ENCODE results near the gene ENTHD1. TPM values are rescaled to one million over a fixed set of nuclear protein-coding genes. Genes with fewer than 3 reads are reported as not detected.

The ENTHD1 gene
- total RNA-seq, 4 donors from 2014 or later = not detected

- no peak for TF ChIP-seq CTCF (IDR thresholded peaks at IDR 0.05)
- TF ChIP-seq POLR2A (IDR thresholded peaks at IDR 0.05) = no peak
- Histone ChIP-seq H3K27ac (no peak overlapping the region), H3K4me1 (no peaks in the 10 kb centered on the region), H3K4me3 (no peak overlapping the region), H3K9me3 (no peaks in the 10 kb centered on the region), H3K36me3 (no peaks in the 10 kb centered on the region), H3K27me3 (peaks cover 0 to 33% (median 0%) of the 10 kb centered on the region in 4 donors)
- DNase-seq = no peak
- intact Hi-C loops (cut with DNase I) = no loop called here
Measured at GRCh38 chr22:39773503-39773902, 120.1 kb downstream of the ENTHD1 start.

- no peaks in the 10 kb centered on the region for H3K36me3 ChIP-seq
- 88% methylated on average over 2 of the region's 2 CpGs for WGBS, 2 donors
- intact Hi-C loops (cut with DNase I) = no loop called here
Measured at GRCh38 chr22:39771486-39771885, 122.1 kb downstream of the ENTHD1 start.

DNA sequence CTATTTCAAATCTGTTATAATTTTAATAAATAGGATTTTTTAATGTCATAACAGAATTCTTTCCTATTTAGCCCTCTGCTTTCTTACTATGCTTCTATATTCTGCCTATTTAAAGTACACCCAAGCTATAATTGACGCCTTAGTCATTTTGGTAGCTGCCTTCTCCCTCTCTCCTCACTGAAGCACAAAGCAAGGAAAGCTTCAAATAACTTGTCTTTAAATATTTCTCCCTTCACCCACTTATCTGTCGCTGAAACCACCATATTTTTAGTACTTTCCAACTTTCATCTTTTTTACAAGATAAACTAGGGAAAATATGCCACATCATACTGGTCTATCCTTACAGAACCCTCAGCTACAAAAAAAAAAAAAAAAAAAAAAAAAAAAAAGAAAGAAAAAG, 127.9 kb downstream of the ENTHD1 start:
- DNase-seq = no peak
- Histone ChIP-seq H3K4me3 (no peak overlapping the region), H3K36me3 (no peaks in the 10 kb centered on the region), H3K27me3 (peaks cover 0 to 26% (median 0%) of the 10 kb centered on the region in 4 donors), H3K4me1 (no peaks in the 10 kb centered on the region), H3K9me3 (no peaks in the 10 kb centered on the region), H3K27ac (no peak overlapping the region)
- intact Hi-C loops (cut with DNase I) = no loop called here
- no peak for TF ChIP-seq CTCF (IDR thresholded peaks at IDR 0.05)
- TF ChIP-seq POLR2A (IDR thresholded peaks at IDR 0.05) = no peak
- 77 to 84% methylated on average over 2 of the region's 2 CpGs for WGBS, 2 donors

More at GRCh38 chr22:39771486-39771885, 122.1 kb downstream of the ENTHD1 start:
- TF ChIP-seq POLR2A (IDR thresholded peaks at IDR 0.05) = no peak
- TF ChIP-seq CTCF (IDR thresholded peaks at IDR 0.05) = no peak
- no peaks in the 10 kb centered on the region for H3K4me1 ChIP-seq
- DNase-seq = no peak
- no peak overlapping the region for H3K4me3 ChIP-seq
- H3K9me3 ChIP-seq = no peaks in the 10 kb centered on the region
- peaks cover 0 to 28% (median 0%) of the 10 kb centered on the region in 4 donors for H3K27me3 ChIP-seq
- no peak overlapping the region for H3K27ac ChIP-seq

DNA sequence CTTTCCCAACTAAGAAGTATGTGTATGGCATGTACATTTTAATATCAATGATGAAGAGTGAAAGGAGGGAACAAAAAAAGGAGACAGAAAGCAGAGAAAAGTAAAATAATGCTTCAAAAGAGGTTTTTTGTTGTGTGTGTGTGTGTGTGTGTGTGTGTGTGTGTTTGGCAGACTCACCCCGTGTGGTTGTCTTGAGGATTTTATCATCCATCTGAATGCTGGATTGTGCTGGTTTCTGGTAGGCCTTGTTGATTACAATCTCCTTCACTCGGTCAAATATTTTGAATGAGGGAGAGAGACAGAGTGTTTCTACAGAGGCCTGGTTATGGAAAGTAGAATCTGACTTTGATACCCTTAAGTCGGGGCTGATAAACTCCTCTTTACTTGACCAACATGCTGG, 128.5 kb downstream of the ENTHD1 start:
- no peak for DNase-seq
- H3K27me3 ChIP-seq = peaks cover 0 to 20% (median 0%) of the 10 kb centered on the region in 4 donors
- H3K27ac ChIP-seq = no peak overlapping the region
- no peaks in the 10 kb centered on the region for H3K9me3 ChIP-seq
- WGBS, 2 donors = 73 to 81% methylated on average over 3 of the region's 3 CpGs
- no peaks in the 10 kb centered on the region for H3K4me1 ChIP-seq
- TF ChIP-seq POLR2A (IDR thresholded peaks at IDR 0.05) = no peak
- TF ChIP-seq CTCF (IDR thresholded peaks at IDR 0.05) = no peak
- intact Hi-C loops (cut with DNase I) = no loop called here
- no peaks in the 10 kb centered on the region for H3K36me3 ChIP-seq
- H3K4me3 ChIP-seq = no peak overlapping the region

DNA sequence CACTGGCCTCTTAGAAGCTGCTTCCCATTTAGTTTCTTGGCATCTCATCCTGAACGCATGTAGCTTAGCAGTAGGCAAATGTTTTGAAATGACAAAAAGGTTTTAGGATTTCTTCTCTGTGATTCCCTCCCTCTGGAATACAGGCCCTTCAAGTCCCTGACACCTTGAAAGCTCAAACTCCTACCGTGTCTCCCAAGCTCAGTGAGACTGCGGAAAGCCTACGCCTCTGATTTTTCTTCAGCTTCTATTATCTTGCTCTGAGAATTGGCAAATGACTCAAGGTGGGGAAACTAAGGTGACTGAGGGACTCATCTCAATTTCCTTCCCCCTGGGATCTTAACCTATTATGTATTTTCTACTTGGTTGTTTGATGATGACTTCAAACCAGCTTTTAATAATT, 130.3 kb downstream of the ENTHD1 start:
- H3K27me3 ChIP-seq = peaks cover 0 to 11% (median 0%) of the 10 kb centered on the region in 4 donors
- H3K9me3 ChIP-seq = no peaks in the 10 kb centered on the region
- H3K4me3 ChIP-seq = no peak overlapping the region
- DNase-seq = no peak
- intact Hi-C loops (cut with DNase I) = no loop called here
- H3K4me1 ChIP-seq = no peaks in the 10 kb centered on the region
- TF ChIP-seq CTCF (IDR thresholded peaks at IDR 0.05) = no peak
- TF ChIP-seq POLR2A (IDR thresholded peaks at IDR 0.05) = no peak
- H3K27ac ChIP-seq = no peak overlapping the region
- no peaks in the 10 kb centered on the region for H3K36me3 ChIP-seq
- WGBS, 2 donors = 89 to 92% methylated on average over 4 of the region's 4 CpGs
